Cerebellar nuclear complex (tissue), 1 donor: ENCODE results near the gene PJA1.

ENCODE experiments used
- DNase-seq, 2 experiments: peaks; one replicate each; lab custom pipeline; 2025; lab: John Stamatoyannopoulos, UW

The PJA1 gene

DNA sequence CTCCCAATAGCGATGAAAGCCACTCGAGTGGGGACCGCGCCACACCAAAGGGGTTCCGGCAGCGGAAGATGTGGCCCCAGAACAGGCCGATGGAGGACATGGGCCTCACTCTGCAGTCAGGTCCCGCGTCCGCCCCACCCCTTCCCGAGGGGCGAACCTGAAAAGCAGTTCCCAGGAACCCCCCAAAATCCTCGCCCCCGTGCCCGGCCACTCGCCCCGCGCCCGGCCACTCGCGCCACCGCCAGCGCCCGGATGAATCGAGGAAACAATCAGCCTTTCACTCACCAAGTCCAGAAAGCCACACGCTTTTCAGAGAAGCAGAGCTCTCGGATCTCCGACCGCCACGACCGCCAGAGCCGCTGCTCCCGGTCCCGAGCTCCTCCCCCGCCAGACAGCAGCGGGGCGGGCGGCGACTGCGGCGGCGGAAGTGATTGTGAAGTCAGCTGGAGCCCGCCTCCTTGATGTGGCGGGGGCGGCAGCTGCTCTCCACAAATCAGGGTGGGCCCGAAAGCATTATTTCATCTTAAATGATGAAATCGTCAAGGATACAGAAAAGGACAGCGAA lies at the start of gene PJA1:
TSS of gene PJA1 (minus strand) at position 367 of the 565 bp plus-strand sequence. CDS start 2,380 bp downstream, outside the sequence.
- DNase-seq = no peak

DNA sequence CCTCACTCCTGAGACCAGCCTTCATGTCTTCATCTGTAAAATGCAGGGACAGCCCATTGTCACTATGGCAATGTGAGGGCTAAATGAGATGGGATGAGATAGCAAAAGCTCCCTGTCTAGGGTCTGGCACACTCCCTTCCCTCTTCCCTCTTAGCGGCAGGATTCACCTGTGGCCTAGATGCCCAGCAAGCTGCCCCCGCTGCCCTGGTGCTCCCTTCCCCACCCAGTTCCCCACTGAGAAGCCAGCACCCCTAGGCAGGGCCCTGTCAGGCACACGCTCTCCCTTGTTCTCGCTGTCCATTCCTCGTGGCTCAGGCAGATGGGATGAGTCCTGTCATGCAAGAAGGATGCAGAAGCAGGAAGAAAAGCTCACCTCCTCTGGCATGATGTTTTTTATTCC lies 49.2 kb upstream of the PJA1 start:
- DNase-seq = no peak

GRCh38 chrX:69211701-69212100 lies 46.4 kb upstream of the PJA1 start:
- DNase-seq = no peak

DNA sequence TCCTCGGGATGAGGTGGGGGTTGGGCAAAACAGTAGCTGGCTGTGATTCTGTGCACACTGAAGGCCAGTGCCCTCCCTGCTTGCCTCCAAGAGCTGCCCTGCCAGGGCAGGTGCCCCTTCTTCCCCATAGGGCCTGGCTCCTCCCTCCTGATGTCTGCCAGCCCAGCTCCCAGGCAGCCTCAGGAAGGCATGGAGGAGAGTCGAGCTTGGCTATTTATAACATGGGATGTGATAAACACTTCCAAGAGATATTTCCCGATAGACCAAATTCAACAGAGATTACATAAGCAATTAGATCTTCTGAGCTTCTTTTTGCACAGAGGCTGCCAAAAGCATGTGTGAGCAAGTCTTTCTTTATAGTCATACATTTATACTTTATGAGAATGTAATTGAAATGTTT lies 45.3 kb upstream of the PJA1 start:
- no peak for DNase-seq

DNA sequence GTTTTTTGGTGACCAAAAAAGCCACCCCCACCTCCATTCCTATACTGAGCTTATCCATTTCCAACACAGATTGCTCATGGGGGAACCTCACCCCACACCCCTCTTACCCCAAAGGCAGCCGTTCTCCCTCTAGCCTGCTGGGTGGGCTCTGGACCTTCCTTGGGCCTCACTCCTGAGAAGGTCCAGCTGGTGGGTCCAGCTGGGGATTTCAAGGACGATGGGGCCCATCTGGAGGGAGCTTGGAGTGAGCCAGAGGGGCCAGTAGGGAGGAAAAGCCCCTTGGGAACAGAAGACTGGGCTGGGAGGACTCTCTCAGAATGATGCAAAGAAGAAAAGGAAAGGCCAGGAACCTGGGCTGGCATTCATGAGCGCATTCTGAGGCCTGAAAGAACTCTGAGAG lies 42.0 kb upstream of the PJA1 start:
- no peak for DNase-seq

DNA sequence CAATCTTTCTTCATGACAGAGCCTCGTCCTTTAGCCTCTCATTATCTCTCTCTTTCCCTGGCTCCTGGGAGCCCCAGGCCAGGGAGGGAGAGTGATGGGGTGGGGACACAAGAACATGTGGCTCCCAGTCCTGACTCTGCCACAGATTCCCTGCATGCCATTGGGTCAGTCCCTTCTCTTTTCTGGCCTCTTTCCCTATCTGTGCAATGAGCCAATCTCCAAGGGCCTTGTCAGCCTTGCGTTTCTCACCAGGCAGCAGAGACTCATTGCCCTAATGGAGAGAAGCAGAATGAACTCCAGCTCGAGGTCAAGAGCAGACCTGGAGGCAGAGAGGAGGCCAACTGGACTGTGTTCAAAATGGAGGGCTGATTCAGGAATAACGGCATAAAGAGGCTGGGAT lies 38.4 kb upstream of the PJA1 start:
- no peak for DNase-seq

DNA sequence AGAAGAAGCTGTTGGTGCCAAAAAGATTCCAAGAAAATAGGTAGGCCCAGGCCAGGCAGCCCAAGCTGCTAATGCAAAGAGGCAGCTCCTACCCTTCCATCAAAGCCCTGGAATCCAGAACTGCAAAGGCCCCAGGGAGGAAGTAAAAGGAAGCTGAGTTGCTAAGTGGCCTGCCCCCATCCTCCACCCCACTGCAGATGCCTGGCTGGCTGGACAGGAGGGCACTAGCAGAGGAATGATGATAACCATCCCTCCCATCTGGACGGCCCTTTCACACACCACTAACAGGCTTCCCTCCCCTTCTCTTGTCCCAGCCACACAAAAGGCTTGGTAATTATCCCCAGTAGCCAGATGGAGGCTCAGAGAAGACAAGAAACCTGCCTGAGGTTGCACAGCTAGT lies 32.4 kb upstream of the PJA1 start:
- DNase-seq = no peak

GRCh38 chrX:69196666-69197065 lies 31.4 kb upstream of the PJA1 start:
- no peak for DNase-seq

- DNase-seq = no peak
Observed at GRCh38 chrX:69195810-69196209, 30.6 kb upstream of the PJA1 start.

DNA sequence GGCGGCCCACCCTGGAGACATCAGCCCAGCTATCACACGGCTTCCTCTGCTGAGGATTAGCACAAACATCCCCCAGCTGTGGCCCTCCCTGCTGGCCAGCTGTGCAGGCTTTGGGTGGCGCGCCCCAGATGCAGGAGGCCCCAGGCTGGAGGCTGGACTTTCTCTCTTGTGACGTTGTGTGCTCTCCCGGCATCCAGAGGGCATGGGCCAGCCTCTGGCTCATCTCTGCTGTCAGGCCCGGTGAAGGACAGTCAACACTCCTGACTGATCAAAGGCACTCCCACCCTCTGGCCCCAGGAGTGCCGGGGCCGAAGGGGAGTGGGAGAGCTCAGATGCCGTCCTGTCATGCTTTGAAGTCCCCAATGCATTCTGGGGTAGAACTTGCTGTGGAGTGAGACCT lies 29.9 kb upstream of the PJA1 start:
- DNase-seq = no peak

DNA sequence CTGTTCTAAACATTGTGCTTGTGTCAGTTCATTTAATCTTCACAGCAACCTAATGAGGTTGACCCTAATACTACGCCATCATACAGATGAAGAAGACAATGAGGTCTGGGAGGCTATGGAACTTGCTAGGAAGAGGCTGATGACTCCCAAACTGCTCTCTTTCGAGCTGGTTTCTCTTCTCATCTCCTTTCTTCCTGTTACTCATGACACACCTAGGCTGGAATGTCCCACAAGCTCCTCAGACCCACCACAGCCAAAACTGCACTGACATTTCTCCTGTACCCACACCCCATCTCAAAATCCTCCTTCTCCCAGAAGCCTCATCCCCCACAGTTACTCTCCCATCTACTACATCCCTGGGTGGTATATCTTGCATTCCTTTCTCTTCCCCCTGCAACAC lies 27.4 kb upstream of the PJA1 start:
- DNase-seq = no peak

- DNase-seq = no peak
Observed at GRCh38 chrX:69189576-69190371, 24.5 kb upstream of the PJA1 start.

DNA sequence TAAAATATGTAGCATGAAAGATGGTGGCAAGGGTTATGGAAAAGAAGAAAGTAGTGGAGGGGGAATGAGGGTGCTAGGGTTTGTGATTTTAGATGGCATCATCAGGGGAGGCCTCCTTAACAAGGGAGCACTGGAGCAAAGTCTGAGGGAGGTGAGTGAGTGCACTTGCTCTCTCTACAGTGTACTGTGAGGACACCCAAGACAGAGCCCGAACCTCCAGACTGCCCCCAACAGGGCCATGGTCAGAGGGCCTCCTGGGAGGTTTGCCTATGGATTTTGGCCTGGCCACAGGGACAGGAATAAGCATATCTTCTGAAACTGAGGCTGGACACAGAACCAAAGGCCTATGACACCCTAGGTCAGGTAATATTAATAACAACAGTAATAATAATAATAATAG lies 21.4 kb upstream of the PJA1 start:
- no peak for DNase-seq

GRCh38 chrX:69185886-69186285 lies 20.6 kb upstream of the PJA1 start:
- DNase-seq = no peak

- DNase-seq = no peak
Observed at GRCh38 chrX:69185141-69185540, 19.9 kb upstream of the PJA1 start.

DNA sequence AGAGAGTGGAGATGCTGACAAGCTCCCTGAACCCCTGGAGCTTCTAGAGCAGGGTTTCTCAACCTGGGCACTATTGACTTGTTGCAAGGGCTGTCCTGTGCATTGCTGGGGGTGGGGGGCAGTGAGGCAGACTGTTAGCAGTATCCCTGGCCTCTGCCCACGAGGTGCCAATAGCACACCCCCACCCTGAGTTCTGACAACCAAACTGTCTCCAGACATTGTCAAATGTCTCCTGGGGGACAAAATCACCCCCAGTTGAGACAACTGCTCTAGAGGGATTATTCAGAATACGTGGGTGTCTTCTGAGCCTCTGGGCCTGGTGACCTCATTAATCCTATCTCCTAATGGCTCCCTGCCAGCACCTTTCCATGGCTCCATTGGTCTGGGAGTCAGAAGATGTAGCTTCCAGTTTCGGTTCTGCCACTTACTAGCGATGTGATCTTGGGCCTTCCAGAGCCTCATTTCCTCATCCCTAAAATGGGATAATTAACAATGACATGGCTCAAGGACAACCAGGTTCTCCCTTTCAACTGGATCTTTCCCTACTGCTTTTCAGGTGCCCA lies 17.6 kb upstream of the PJA1 start:
- DNase-seq = no peak

GRCh38 chrX:69179380-69179911 lies 14.2 kb upstream of the PJA1 start:
- no peak for DNase-seq

- no peak for DNase-seq
Observed at GRCh38 chrX:69178592-69178991, 13.3 kb upstream of the PJA1 start.

DNA sequence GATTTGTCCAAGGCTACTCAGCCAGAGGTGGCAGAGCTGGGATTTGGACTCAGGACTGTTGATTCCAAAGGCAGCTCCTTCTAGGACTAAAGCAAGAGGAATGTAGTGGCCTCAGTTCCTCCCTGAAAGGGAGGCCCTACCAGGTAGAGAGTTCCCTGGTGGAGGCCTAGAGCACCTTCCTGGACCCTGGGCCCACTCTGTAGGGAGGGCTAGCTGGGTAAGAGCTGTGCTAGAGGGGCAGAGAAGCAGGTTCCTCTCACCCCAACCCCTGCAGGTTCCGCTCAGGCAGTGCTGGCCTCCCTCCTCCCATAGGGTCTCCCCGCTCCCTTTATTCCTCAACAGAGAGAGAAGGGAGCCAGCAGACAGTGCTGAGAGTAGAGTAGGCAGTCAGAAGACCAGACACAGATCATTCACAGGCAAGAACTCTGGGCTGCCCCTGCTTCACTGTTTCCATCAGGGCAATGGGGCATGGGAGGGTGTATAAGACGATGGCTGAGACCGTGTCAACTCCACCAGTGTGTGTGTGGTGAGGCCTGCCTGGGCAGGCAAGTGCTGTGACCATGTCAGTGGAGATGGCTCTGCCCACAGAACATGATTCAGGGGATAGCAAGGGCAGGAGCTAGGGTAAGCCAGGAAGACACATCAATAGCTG lies 12.4 kb upstream of the PJA1 start:
- no peak for DNase-seq

DNA sequence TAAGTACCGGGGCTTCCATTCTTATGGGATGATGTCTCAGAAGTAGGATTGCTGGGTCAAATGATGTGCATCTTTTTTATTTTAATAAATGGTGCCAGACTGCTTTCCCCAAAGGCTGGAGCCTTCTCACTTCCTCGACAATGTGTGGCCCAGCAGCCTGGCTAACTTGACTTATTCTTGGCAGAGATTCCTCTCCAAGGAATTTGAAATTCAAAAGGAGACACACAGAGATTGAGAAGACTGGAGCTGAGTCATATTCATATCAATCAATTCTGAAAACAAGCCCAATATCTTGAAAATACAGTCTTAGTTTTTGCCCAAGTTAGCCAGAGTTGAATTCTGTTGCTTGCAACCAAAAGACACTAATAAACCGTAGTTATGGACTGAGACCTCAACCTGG lies 10.8 kb upstream of the PJA1 start:
- DNase-seq = no peak

DNA sequence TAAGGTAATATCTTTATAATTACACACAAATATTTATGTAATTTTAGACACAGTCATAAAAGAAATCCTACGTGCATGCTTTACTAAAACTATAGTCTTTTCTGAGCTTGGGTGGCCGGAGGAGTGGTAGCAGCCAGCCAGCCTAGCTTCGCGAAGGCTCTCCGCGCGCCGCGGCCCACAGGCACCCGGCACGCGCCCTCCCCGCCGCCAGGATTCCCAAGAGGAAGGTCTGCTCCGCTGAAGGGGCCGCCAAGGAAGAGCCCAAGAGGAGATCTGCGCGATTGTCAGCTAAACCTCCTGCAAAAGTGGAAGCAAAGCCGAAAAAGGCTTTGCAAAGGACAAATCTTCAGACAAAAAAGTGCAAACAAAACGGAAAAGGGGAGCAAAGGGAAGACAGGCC lies 8.7 kb upstream of the PJA1 start:
- no peak for DNase-seq

GRCh38 chrX:69172937-69173336 lies 7.7 kb upstream of the PJA1 start:
- no peak for DNase-seq

GRCh38 chrX:69170319-69170718 lies 5.1 kb upstream of the PJA1 start:
- no peak for DNase-seq
